GM12892 (cell line): ENCODE data around the gene STRIP2.

ENCODE experiments used
- DNase-seq: peaks from one replicate; pipeline ENCODE4 v3.0.0; 2011; ENCODE audit not compliant: insufficient read length
- FAIRE-seq: peaks from 2 replicates; lab custom pipeline; 2011; peaks lifted over from hg19 to GRCh38; lab: Jason Lieb, UNC
- POLR2A ChIP-seq: IDR thresholded peaks from 2 replicates; pipeline ENCODE4 v1.6.1; 2011; ENCODE audit warnings: low read depth, low read length, control low read depth
- POLR2AphosphoS5 ChIP-seq: IDR thresholded peaks from 2 replicates; pipeline ENCODE4 v1.6.1; 2011; ENCODE audit warnings: low read depth, low read length, control low read depth
- TAF1 ChIP-seq: IDR thresholded peaks from 2 replicates; pipeline ENCODE4 v1.6.1; 2011; ENCODE audit warnings: low read depth, mild to moderate bottlenecking, control low read depth, low read length, borderline replicate concordance

Gene STRIP2

DNA sequence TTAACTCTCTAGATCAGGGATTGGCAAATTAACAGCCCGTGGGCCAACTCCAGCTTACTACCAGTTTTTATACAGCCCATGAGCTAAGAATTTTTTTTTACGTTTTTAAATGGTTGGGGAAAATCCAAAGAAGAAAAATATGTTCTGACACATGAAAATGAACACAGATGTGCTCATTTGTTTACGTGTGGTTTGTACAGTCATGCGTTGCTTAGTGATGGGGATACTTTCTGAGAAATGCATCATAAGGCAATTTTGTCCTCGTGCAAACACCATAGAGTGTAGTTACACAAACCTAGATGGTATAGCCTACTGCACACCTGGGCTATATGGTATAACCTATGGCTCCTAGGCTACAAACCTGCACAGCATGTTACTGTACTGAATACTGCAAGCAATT, 59.8 kb downstream of the STRIP2 start:
- TF ChIP-seq POLR2A (no peak), POLR2AphosphoS5 (no peak), TAF1 (no peak)
- DNase-seq (no peak), FAIRE-seq (peak; percentile 85)

DNA sequence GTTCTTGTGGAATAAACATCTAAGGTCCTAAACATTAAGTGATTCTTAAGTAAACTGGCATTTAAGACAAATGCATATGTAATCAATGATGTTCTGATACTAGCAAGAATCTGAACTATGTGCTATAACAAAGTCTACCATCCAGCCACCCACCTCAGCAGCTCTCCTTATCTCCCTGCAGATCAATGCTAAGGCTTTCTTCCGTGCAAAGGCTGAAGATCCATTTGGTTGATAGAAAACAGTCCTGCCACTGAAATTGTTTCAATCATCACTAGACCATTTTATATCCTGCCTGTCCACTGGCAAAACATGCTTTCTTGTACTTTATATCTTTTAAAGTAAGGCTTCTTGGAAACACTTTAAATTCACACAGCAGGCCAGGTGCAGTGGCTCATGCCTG, 61.8 kb downstream of the STRIP2 start:
- TF ChIP-seq TAF1 (no peak), POLR2AphosphoS5 (no peak), POLR2A (no peak)
- FAIRE-seq (peak; percentile 42), DNase-seq (no peak)

GRCh38 chr7:129496653-129497052, 62.4 kb downstream of the STRIP2 start:
- DNase-seq = no peak
- TF ChIP-seq POLR2AphosphoS5 (no peak), TAF1 (no peak), POLR2A (no peak)
- FAIRE-seq = no peak

- DNase-seq = no peak
- TF ChIP-seq POLR2A = no peak
- no peak for TF ChIP-seq TAF1
- TF ChIP-seq POLR2AphosphoS5 = no peak
- FAIRE-seq = no peak
Observed at GRCh38 chr7:129497156-129497555, 62.9 kb downstream of the STRIP2 start.

DNA sequence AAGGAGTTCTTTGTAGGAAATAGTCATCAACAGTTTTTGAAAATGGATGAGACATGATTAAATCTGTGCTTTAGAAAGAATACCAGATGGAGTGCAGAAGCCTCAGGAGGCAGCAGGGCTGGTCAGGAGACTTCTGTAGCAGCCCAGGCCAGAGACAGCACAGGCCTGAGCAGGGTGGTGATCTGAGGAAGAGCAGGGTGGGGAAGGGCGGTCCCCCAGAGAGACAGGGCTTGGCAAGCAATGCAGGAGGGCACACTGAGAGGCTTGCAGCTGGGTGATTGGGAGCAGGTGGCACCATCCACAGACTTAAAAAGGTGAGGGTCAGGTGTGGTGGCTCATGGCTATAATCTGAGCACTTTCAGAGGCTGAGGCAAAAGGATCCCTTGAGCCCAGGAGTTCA, 63.8 kb downstream of the STRIP2 start:
- TF ChIP-seq POLR2A = no peak
- FAIRE-seq = no peak
- DNase-seq = no peak

DNA sequence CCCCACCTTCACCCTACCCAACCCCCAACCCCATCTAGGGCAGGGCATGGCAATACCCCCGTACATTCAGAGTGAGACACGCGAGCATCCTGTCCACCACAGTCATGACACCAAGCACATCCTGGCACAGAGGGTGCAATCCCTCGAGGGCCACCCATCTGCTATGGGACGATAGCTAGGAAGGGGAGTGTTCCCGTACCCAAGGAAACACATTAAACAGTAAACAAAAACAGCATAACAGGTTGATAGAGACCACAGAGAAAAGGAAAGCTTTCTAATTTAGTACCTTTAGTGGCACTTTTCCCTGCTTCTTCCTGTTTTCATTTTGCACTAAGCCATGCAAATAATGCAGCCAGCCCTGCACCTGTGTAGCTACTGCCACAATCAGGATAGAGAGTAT, 65.8 kb downstream of the STRIP2 start:
- FAIRE-seq = peak; percentile 76
- TF ChIP-seq POLR2AphosphoS5 (no peak), TAF1 (no peak), POLR2A (no peak)
- DNase-seq = peak; percentile 28

DNA sequence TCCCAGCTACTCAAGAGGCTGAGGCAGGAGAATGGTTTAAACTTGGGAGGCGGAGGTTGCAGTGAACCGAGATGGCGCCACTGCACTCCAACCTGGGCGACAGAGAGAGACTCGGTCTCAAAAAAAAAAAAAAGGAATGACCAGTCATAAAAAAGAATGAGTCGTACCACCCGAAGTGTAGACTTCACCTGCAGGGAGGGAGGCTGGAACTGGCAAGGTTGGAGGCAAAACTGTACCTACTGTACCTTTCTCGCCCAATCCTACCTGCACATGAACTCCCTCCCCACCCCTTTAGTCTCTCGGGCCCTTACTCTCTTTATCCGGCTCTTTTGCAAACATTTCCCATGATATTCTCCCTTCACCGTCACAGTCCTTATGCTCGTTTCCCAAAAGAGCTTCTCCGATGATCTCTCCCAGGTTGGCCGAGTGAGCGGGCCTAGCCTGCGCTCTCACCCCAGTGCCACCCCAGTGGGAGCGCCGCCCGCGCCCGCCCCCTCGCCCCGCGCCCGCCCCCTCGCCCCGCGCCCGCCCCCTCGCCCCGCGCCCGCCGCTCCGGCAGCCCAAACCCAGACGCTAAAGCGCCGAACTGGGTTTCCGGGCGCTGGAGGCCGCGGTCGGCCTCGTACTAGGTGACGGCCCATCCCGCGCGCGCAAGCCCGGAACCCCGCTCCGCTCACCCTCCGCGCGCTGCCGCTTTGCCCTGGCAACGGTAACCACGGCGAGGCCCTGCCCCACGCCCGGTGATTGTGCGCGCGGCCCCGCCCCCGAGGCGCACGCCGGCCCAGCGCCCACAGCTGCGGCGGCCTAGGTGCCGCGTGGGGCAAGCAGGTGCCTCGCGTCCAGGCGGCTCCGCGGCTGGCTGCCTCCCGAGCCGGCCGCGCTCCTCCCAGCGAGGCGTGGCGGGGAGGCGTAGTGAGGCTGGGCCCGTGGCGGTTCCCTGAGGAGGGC, 67.8 kb downstream of the STRIP2 start, which contains the start of gene SMKR1:
SMKR1 (plus strand) TSS at position 772 of the 948 bp plus-strand sequence. CDS start 294 bp downstream, outside the sequence.
- TF ChIP-seq TAF1 (no peak), POLR2AphosphoS5 (no peak), POLR2A (peak; percentile 70; the same call in 1 of the 2 replicates)
- FAIRE-seq (peak; percentile 90), DNase-seq (peak; percentile 93)

DNA sequence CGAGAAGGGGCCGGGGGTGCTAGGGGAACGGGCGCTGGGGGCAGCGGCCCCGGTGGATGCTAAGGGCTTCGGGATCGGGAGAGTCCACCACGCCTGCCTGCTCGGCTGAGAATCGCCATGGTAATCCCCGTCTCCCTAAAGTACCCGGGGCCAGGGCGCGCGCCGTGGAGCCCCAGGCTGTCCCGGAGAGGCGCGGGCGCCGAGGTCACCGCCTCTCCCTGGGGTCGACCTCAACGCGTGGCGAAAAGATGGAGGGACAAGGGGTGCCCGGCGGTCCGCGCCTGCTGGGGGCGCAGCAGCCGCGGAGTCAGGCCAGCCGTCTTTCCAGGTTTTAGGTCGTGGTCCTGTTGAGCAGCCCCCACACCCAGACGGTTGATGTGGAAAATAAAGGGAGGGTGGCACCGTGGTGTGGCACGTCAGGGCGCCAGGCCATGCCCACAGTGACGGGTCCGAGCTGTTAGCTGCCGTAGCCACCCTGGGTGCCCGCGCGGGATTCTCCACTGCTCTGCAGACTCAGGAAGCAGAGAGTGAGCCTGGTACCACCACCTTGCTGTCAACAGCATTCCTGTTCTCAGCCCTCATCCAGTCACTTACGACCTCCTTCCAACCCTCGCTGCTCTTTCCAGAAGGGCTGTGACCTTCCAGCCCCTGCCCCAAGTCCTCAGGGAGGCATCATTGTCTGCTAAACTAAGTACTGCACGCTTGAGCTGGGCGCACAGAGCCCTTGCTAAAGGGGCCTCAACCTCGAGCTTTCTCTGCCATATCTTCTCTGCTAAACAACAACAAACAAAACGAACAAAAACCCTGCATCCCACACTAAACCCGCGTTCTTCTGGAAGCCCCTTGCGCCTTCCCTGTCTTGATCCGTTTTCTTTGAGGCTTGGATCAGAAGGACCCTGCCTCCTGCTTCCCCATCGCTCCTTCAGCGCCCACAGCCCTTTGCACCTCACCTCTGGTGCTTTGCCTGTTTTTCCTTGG, 68.8 kb downstream of the STRIP2 start:
- no peak for FAIRE-seq
- TF ChIP-seq POLR2AphosphoS5 (no peak), POLR2A (no peak), TAF1 (no peak)
- no peak for DNase-seq

DNA sequence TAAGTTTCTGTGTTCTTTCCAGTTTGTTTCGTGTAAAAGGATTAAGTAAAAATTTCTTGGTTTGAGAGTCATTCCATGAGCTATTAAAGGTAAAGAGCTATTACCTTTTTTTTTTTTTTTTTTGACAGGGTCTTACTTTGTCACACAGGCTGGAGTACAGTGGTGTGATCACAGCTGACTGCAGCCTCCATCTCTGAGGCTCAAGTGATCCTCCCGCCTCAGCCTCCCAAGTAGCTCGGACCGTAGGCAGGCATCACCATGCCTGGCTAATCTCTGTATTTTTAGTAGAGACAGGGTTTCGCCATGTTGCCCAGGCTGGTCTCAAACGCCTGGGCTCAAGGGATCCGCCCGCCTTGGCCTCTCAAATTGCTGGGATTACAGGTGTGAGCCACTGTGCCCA, 69.5 kb downstream of the STRIP2 start:
- TF ChIP-seq POLR2AphosphoS5 = no peak
- no peak for TF ChIP-seq TAF1
- TF ChIP-seq POLR2A = no peak
- FAIRE-seq = no peak
- no peak for DNase-seq

- TF ChIP-seq TAF1 (no peak), POLR2A (no peak), POLR2AphosphoS5 (no peak)
- DNase-seq = no peak
- no peak for FAIRE-seq
Observed at GRCh38 chr7:129512192-129512591, 78.0 kb downstream of the STRIP2 start.

DNA sequence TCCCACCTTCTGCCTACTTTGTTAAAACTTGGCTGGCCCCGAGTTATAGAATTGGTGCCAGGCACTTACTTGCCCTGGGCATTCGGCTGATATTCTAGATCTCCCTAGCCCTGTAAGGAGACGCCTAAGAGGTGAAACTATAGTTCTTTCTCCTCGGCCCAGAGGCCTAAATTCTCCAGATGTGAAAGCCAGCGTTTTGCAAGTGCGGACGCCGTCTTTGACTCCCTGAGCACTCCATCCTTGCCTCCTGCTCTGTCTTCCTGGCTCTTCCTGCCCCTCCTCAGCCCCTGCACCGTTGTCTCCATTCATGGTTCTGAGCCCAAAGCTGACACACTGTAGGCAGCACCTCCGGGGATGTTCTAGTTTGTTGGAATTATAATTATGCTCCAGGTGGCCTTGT, 79.3 kb downstream of the STRIP2 start:
- no peak for DNase-seq
- no peak for FAIRE-seq
- TF ChIP-seq TAF1 (no peak), POLR2AphosphoS5 (no peak), POLR2A (no peak)
